ENCODE measurements around the gene LHX1.
A peak's percentile ranks its signal among the peaks of the same experiment; 100 is the strongest.

The LHX1 gene

GRCh38 chr17:36920032-36921005 is 17.0 kb upstream of the LHX1 start:
- peak overlapping the region in 2 of 11 experiments; percentile 10 to 18; a peak in 4 of 22 replicates for H3K4me2 ChIP-seq
- no peak overlapping the region for H3K27ac ChIP-seq
- peaks cover 40 to 67% (median 57%) of the 10 kb centered on the region in 11 experiments for H3K27me3 ChIP-seq
- no peaks in the 10 kb centered on the region for H3K36me3 ChIP-seq
- peaks cover 0 to 16% (median 0%) of the 10 kb centered on the region in 10 experiments; a peak in 5 of 20 replicates for H3K4me1 ChIP-seq
- no peaks in the 10 kb centered on the region for H3K9me3 ChIP-seq (replicated peaks in 1 of 11)
- H3K4me3 ChIP-seq = no peak overlapping the region
- no peak overlapping the region for H3K9ac ChIP-seq
- peaks cover 0 to 19% (median 0%) of the 10 kb centered on the region in 11 experiments; a peak in 7 of 22 replicates for H4K20me1 ChIP-seq
- TF ChIP-seq Cebpa-rat (IDR thresholded peaks at IDR 0.05) = no peak

- no peaks in the 10 kb centered on the region for H3K9me3 ChIP-seq (replicated peaks in 1 of 11)
- H3K9ac ChIP-seq = no peak overlapping the region
- H3K4me3 ChIP-seq = no peak overlapping the region
- no peak overlapping the region for H3K27ac ChIP-seq
- peaks cover 0 to 16% (median 0%) of the 10 kb centered on the region in 10 experiments; a peak in 5 of 20 replicates for H3K4me1 ChIP-seq
- H3K4me2 ChIP-seq = no peak overlapping the region; a peak in 1 of 22 replicates
- TF ChIP-seq Cebpa-rat (IDR thresholded peaks at IDR 0.05) = no peak
- no peaks in the 10 kb centered on the region for H3K36me3 ChIP-seq
- H4K20me1 ChIP-seq = peaks cover 0 to 19% (median 0%) of the 10 kb centered on the region in 11 experiments; a peak in 7 of 22 replicates
- H3K27me3 ChIP-seq = peaks cover 40 to 75% (median 60%) of the 10 kb centered on the region in 11 experiments
Observed at GRCh38 chr17:36921095-36921851, 16.0 kb upstream of the LHX1 start.

DNA sequence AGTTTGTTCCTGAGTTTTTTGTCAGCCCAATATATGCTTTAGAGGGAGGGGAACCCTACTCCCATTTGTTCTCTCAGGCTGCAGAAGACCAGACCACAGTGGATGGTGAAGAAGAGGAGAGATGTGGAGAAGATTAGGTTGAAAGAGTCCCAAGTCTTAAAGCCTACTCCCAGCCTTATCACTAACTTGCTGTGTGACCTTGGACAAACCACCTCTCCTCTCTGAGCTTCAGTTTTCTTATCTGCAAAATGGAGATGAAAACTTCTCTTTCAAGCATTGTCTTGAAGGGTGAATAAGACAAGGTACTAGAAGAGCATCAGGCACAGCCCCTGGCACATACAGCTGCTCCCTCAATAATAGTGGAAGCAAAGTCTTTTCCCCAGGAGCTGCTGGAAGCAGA is 15.1 kb upstream of the LHX1 start:
- H3K4me2 ChIP-seq = no peak overlapping the region
- no peaks in the 10 kb centered on the region for H3K36me3 ChIP-seq
- H3K27me3 ChIP-seq = peaks cover 42 to 84% (median 68%) of the 10 kb centered on the region in 11 experiments
- H3K4me1 ChIP-seq = peaks cover 0 to 16% (median 0%) of the 10 kb centered on the region in 10 experiments; a peak in 5 of 20 replicates
- no peaks in the 10 kb centered on the region for H3K9me3 ChIP-seq (replicated peaks in 1 of 11)
- H3K27ac ChIP-seq = no peak overlapping the region
- H3K4me3 ChIP-seq = no peak overlapping the region
- no peak for TF ChIP-seq Cebpa-rat (IDR thresholded peaks at IDR 0.05)
- no peak overlapping the region for H3K9ac ChIP-seq
- peaks cover 0 to 19% (median 0%) of the 10 kb centered on the region in 11 experiments; a peak in 7 of 22 replicates for H4K20me1 ChIP-seq

- peaks cover 10 to 25% (median 14%) of the 10 kb centered on the region in 10 experiments for H3K4me1 ChIP-seq
- H3K27ac ChIP-seq = no peak overlapping the region
- peaks cover 45 to 90% (median 82%) of the 10 kb centered on the region in 11 experiments for H3K27me3 ChIP-seq
Observed at GRCh38 chr17:36923814-36924221, 13.5 kb upstream of the LHX1 start.

DNA sequence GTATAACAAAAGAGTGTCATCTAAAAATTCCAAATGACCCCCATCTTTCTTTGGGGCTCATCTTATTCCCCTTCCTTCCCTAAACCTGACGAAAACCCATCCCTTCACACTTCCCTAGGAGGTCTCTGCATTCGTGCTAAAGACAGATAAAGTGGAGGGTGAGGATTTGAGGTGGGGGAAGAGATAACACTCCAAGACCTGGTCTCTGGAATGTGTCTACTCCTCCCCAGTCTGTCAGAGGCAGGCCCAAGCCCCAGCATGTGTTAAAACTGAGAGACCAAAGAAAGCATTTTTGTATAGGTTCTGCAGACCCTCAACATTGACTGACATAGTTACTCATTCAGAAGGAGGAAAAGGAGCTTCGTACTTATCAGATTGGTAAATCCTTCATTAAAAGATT is 11.0 kb upstream of the LHX1 start:
- no peak for TF ChIP-seq Cebpa-rat (IDR thresholded peaks at IDR 0.05)
- Histone ChIP-seq H3K9ac (no peak overlapping the region), H3K36me3 (no peaks in the 10 kb centered on the region), H3K4me3 (no peak overlapping the region), H3K27ac (no peak overlapping the region), H3K4me2 (no peak overlapping the region), H3K9me3 (replicated peaks in 1 of 11) (no peaks in the 10 kb centered on the region), H3K27me3 (peaks cover 45 to 90% (median 82%) of the 10 kb centered on the region in 11 experiments), H3K4me1 (peaks cover 10 to 16% (median 14%) of the 10 kb centered on the region in 10 experiments), H4K20me1 (peaks cover 0 to 22% (median 10%) of the 10 kb centered on the region in 11 experiments; a peak in 15 of 22 replicates)

More at GRCh38 chr17:36923814-36924221, 13.5 kb upstream of the LHX1 start:
- Histone ChIP-seq H3K9ac (no peak overlapping the region), H3K36me3 (no peaks in the 10 kb centered on the region), H3K4me3 (no peak overlapping the region), H4K20me1 (peaks cover 0 to 19% (median 0%) of the 10 kb centered on the region in 11 experiments; a peak in 7 of 22 replicates), H3K4me2 (no peak overlapping the region), H3K9me3 (replicated peaks in 1 of 11) (no peaks in the 10 kb centered on the region)
- no peak for TF ChIP-seq Cebpa-rat (IDR thresholded peaks at IDR 0.05)

DNA sequence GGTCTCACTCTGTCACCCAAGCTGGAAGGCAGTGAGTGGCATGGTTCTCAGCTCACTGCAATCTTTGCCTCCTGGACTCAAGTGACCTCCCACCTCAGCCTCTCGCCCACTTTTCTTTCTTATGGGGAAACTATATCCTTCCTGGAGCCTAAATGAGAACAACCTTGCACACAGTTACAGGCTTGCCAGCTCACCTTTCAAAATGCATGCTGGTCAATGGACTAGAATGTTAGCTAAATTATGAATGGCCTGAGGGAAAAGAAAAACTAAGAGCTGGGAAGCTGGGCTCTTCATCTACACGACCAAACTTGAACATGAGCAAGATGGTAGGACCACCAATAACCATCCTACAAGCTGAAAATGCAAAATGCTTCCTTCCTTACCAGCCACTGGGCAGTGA is 10.6 kb upstream of the LHX1 start:
- Histone ChIP-seq H3K36me3 (no peaks in the 10 kb centered on the region), H3K9me3 (replicated peaks in 1 of 11) (no peaks in the 10 kb centered on the region), H3K27ac (no peak overlapping the region), H3K4me1 (peaks cover 10 to 17% (median 14%) of the 10 kb centered on the region in 10 experiments), H3K4me2 (no peak overlapping the region), H3K4me3 (no peak overlapping the region), H4K20me1 (peaks cover 0 to 23% (median 14%) of the 10 kb centered on the region in 11 experiments; a peak in 15 of 22 replicates), H3K9ac (no peak overlapping the region), H3K27me3 (peaks cover 45 to 90% (median 82%) of the 10 kb centered on the region in 11 experiments)
- no peak for TF ChIP-seq Cebpa-rat (IDR thresholded peaks at IDR 0.05)

DNA sequence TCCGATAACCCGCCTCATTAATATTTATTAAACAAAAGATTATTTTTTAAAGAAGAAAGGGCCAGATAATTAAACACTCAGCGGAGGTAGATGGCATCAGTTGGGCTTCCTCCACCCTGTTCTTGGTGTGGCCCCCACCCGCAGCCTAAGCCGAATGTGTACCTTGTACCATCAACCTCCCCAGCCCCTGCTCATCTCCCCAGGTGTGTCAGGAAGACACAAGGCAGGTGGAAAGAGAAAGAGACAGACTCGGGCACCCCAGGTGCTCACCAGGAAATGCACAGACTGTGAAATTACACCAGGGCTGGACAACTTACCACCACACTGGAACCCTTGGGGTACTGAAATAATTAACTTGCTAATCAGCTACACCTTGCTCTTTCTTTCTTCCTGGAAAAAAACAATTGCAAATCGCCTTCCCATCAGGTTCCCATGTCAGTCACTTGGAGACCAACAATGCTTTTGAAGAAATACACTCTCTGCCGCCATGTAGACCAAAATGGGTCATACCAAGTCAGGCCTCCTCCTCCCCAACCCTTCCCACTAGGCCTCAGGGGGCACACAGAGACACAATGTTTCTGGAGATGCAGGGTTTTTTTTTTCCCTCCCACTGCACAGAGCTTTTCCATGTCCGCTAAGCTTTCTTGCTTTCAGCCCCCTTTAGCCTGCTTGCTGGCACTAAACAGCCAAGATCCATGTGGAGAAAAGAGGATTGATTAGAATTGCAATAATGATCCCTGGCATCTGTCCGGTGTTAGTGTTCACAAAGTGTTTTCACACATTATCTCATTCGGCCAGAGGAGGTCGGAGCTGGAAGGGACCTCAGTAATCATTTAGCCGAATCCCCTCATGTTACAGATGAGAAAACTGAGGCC is 8.6 kb upstream of the LHX1 start:
- H3K4me2 ChIP-seq = peak overlapping the region; percentile 53 to 79 (median 72)
- no peak for TF ChIP-seq Cebpa-rat (IDR thresholded peaks at IDR 0.05)

More for the DNA sequence above, 8.6 kb upstream of the LHX1 start:
- Histone ChIP-seq H3K4me1 (peaks cover 10 to 34% (median 14%) of the 10 kb centered on the region in 10 experiments), H3K9ac (no peak overlapping the region), H3K27me3 (peaks cover 54 to 90% (median 82%) of the 10 kb centered on the region in 11 experiments), H3K4me3 (0 out of 20 replicates have a peak overlapping the region, but pooled peaks of 1 of the 10 experiments have one; percentile 17), H3K36me3 (no peaks in the 10 kb centered on the region), H3K9me3 (replicated peaks in 1 of 11) (peaks cover 0 to under 1% (median 0%) of the 10 kb centered on the region in 11 experiments; a peak in 1 of 22 replicates), H3K27ac (no peak overlapping the region), H4K20me1 (peaks cover 0 to 41% (median 30%) of the 10 kb centered on the region in 11 experiments; a peak in 15 of 22 replicates)
